SK-N-SH (cell line): ENCODE data around the gene AHNAK. TPM values are rescaled to one million over a fixed set of nuclear protein-coding genes. Genes with fewer than 3 reads are reported as not detected.

Experiments
- CTCF ChIA-PET: fragments of 300-600, 350-600 bp; formaldehyde crosslinking; extraction: SDS; loops from one replicate; lab custom pipeline; 2021; lab: Yijun Ruan, JAX
- POLR2A ChIA-PET: fragments of 350-600 bp; sonication (Branson Sonifier 250); formaldehyde crosslinking; extraction: SDS; loops from one replicate; lab custom pipeline; 2020; ENCODE audit warnings: antibody characterized with exemption, inconsistent platforms; lab: Yijun Ruan, JAX
- DNase-seq: peaks from one replicate; pipeline ENCODE4 v3.0.0; 2012
- H2AFZ ChIP-seq: fragments of 200-600 bp; sonication (generic); 2 replicates; pipeline ENCODE4 v1.8.1; 2016; ENCODE audit warnings: antibody characterized with exemption, mild to moderate bottlenecking, low read depth
- H3F3A ChIP-seq: fragments of 200-600 bp; sonication (generic); replicated peaks from 2 replicates; pipeline ENCODE3; 2016; ENCODE audit warnings: antibody characterized with exemption, mild to moderate bottlenecking; ENCODE audit not compliant: insufficient read depth
- H3K27ac ChIP-seq, 2 experiments: fragments of 200-500 bp in 1 of 2; fragments of 200-600 bp in 1 of 2; sonication (Bioruptor generic) in 1 of 2; sonication (generic), shearing (Covaris generic) in 1 of 2; 2 replicates each; pipeline versions ENCODE4 v1.5.1 to v1.6.1; 2014 to 2016; ENCODE audit warnings: low read depth in 2 of 2, inconsistent platforms in 1 of 2, low read length in 1 of 2, mild to moderate bottlenecking in 1 of 2, mixed read lengths in 1 of 2
- H3K27me3 ChIP-seq: fragments of 200-600 bp; sonication (generic), shearing (Covaris generic); 2 replicates; pipeline ENCODE4 v1.6.1; 2016; ENCODE audit warnings: mixed run types; ENCODE audit not compliant: insufficient read depth
- H3K36me3 ChIP-seq, 2 experiments: fragments of 200-500 bp in 1 of 2; fragments of 200-600 bp in 1 of 2; sonication (Bioruptor generic) in 1 of 2; sonication (generic) in 1 of 2; replicated peaks in 1 of 2; 2 replicates each; pipeline versions ENCODE3 to v1.5.1; 2014 to 2016; ENCODE audit warnings: low read length in 1 of 2, mild to moderate bottlenecking in 1 of 2; ENCODE audit not compliant: insufficient read depth in 2 of 2, control insufficient read depth in 1 of 2
- H3K4me1 ChIP-seq, 2 experiments: fragments of 200-500 bp in 1 of 2; fragments of 200-600 bp in 1 of 2; sonication (Bioruptor generic) in 1 of 2; sonication (generic), shearing (Covaris generic) in 1 of 2; 2 replicates each; pipeline versions ENCODE4 v1.5.1 to v1.6.1; 2014 to 2016; ENCODE audit warnings: low read depth in 1 of 2, low read length in 1 of 2, mixed run types in 1 of 2; ENCODE audit not compliant: insufficient read depth in 2 of 2, control insufficient read depth in 1 of 2
- H3K4me2 ChIP-seq: fragments of 200-600 bp; sonication (generic), shearing (Covaris generic); 2 replicates; pipeline ENCODE4 v1.6.1; 2017; ENCODE audit warnings: mixed run types
- H3K4me3 ChIP-seq, 2 experiments: fragments of 200-500 bp in 1 of 2; fragments of 200-600 bp in 1 of 2; sonication (Bioruptor generic) in 1 of 2; sonication (generic), shearing (Covaris generic) in 1 of 2; 2 replicates each; pipeline versions ENCODE4 v1.5.1 to v1.8.1; 2014 to 2016; ENCODE audit warnings: low read depth in 2 of 2, inconsistent platforms in 1 of 2, low read length in 1 of 2, mild to moderate bottlenecking in 1 of 2, mixed read lengths in 1 of 2, moderate library complexity in 1 of 2
- H3K79me2 ChIP-seq: fragments of 200-600 bp; sonication (generic); 2 replicates; pipeline ENCODE4 v1.8.1; 2017; ENCODE audit warnings: mild to moderate bottlenecking; ENCODE audit not compliant: insufficient read depth
- H3K9ac ChIP-seq: fragments of 200-600 bp; sonication (generic); 2 replicates; pipeline ENCODE4 v1.6.1; 2017; ENCODE audit warnings: mixed run types
- H3K9me2 ChIP-seq: fragments of 200-600 bp; sonication (generic); 2 replicates; pipeline ENCODE4 v1.6.1; 2017; ENCODE audit warnings: mixed run types
- H3K9me3 ChIP-seq: fragments of 200-600 bp; sonication (generic); 2 replicates; pipeline ENCODE4 v1.6.1; 2017; ENCODE audit warnings: mixed run types, mild to moderate bottlenecking, moderate library complexity
- H4K20me1 ChIP-seq: fragments of 200-600 bp; sonication (generic); 2 replicates; pipeline ENCODE4 v1.6.1; 2017; ENCODE audit warnings: mild to moderate bottlenecking, mixed run types; ENCODE audit not compliant: insufficient read depth
- FOXM1 ChIP-seq: IDR thresholded peaks from 2 replicates; pipeline ENCODE4 v1.4.0; 2012; ENCODE audit warnings: low read depth, mild to moderate bottlenecking
- IRF3 ChIP-seq: fragments of 150-350 bp; IDR thresholded peaks from 2 replicates; pipeline ENCODE4 v1.6.1; 2016; ENCODE audit warnings: mild to moderate bottlenecking, low read depth, low read length
- JUND ChIP-seq: IDR thresholded peaks from 2 replicates; pipeline ENCODE4 v1.4.0; 2012
- MEF2A ChIP-seq: IDR thresholded peaks from 2 replicates; pipeline ENCODE4 v1.4.0; 2012; ENCODE audit warnings: low read depth, borderline replicate concordance
- RAD21 ChIP-seq: IDR thresholded peaks from 2 replicates; pipeline ENCODE4 v1.6.1; 2012; ENCODE audit warnings: mild to moderate bottlenecking, low read length
- RFX5 ChIP-seq: IDR thresholded peaks from 2 replicates; pipeline ENCODE4 v1.6.1; 2012; ENCODE audit warnings: mild to moderate bottlenecking, improper control_type of control experiment, low read length
- SIN3A ChIP-seq: IDR thresholded peaks from 2 replicates; pipeline ENCODE4 v1.6.1; 2012; ENCODE audit warnings: low read depth, mild to moderate bottlenecking, low read length, moderate library complexity, borderline replicate concordance
- SMC3 ChIP-seq: IDR thresholded peaks from 2 replicates; pipeline ENCODE4 v1.6.1; 2012; ENCODE audit warnings: low read depth, low read length, improper control_type of control experiment
- USF1 ChIP-seq: IDR thresholded peaks from 2 replicates; pipeline ENCODE4 v1.4.0; 2012; ENCODE audit warnings: low read depth, borderline replicate concordance
- YY1 ChIP-seq: IDR thresholded peaks from 2 replicates; pipeline ENCODE4 v1.4.0; 2012; ENCODE audit warnings: low read depth, mild to moderate bottlenecking
- WGBS: methylation state at CpG from one replicate; pipeline ENCODE4 v1.1.6; 2017; ENCODE audit warnings: low lambda C conversion rate; 5-methylcytosine and 5-hydroxymethylcytosine counted together
- polyA plus RNA-seq, 3 experiments: library from polyadenylated mRNA; depleted of rRNA; stranded (reverse); fragments of >200 nt; gene quantifications; 2 replicates each; pipeline ENCODE4 v1.2.3, GENCODE V29; 2012

The AHNAK gene
- polyA plus RNA-seq, 1 of the 3 experiments (the other 2 are of a cell fraction): 57.8 TPM

GRCh38 chr11:62399878-62400266 is 146.7 kb downstream of the AHNAK start:
- POLR2A ChIA-PET: interaction anchor here (1.0 to 2.4 kb wide), 3 partner anchors 157 to 265 kb away, joined by 4 to 7 read pairs (median 7); partner anchors contain the start of genes C11orf98, CSKMT and TUT1
- DNase-seq: no peak
- CTCF ChIA-PET: interaction anchor here (0.9 to 5.5 kb wide), 8 partner anchors 8 to 168 kb away, joined by 3 to 60 read pairs (median 4); no protein-coding TSS in a partner anchor

GRCh38 chr11:62399172-62399877 is 147.3 kb downstream of the AHNAK start:
- ChIA-PET CTCF (interaction anchor here (0.9 to 5.5 kb wide), 7 partner anchors 25 to 168 kb away, joined by 3 to 60 read pairs (median 4); no protein-coding TSS in a partner anchor), POLR2A (interaction anchor here (1.2 to 2.4 kb wide), 2 partner anchors 266 to 442 kb away, joined by 3 to 7 read pairs; partner anchors contain the start of genes C11orf98 and CSKMT)
- Histone ChIP-seq H3K4me1 (peaks cover 29 to 60% of the 10 kb centered on the region in 2 experiments; a peak in 3 of 4 replicates), H3K27me3 (no peaks in the 10 kb centered on the region), H3K9me2 (no peaks in the 10 kb centered on the region), H4K20me1 (no peaks in the 10 kb centered on the region), H3F3A (peaks cover 7% of the 10 kb centered on the region), H3K36me3 (no peaks in the 10 kb centered on the region), H3K9ac (no peak overlapping the region), H3K4me2 (peak overlapping the region; percentile 73), H3K79me2 (no peaks in the 10 kb centered on the region), H3K4me3 (no peak overlapping the region), H2AFZ (no peak overlapping the region), H3K9me3 (no peaks in the 10 kb centered on the region), H3K27ac (peak overlapping the region; percentile 21 to 76; a peak in 2 of 4 replicates)
- DNase-seq: no peak
- TF ChIP-seq FOXM1 (no peak), SMC3 (no peak), RAD21 (no peak), USF1 (no peak), MEF2A (no peak)
- WGBS: 70% methylated on average over 7 of the region's 10 CpGs

More at GRCh38 chr11:62399878-62400266, 146.7 kb downstream of the AHNAK start:
- WGBS: 93% methylated on average over 2 of the region's 7 CpGs
- H3K9ac ChIP-seq: no peak overlapping the region
- TF ChIP-seq RFX5 (no peak), SIN3A (no peak), JUND (no peak), IRF3 (no peak), YY1 (no peak)
- TF ChIP-seq, all 33 proteins: peak for 0
- no peaks in the 10 kb centered on the region for H3K9me3 ChIP-seq
- H2AFZ ChIP-seq: no peak overlapping the region
- peak overlapping the region; percentile 73; the same call in 1 of the 2 replicates for H3K4me2 ChIP-seq
- H3K9me2 ChIP-seq: no peaks in the 10 kb centered on the region
- peaks cover 29 to 57% of the 10 kb centered on the region in 2 experiments; a peak in 3 of 4 replicates for H3K4me1 ChIP-seq
- H3K27me3 ChIP-seq: no peaks in the 10 kb centered on the region
- peaks cover 7% of the 10 kb centered on the region for H3F3A ChIP-seq
- no peaks in the 10 kb centered on the region for H3K36me3 ChIP-seq
- no peaks in the 10 kb centered on the region for H4K20me1 ChIP-seq
- peak overlapping the region in 1 of 2 experiments; percentile 76; a peak in 2 of 4 replicates for H3K27ac ChIP-seq
- H3K79me2 ChIP-seq: no peaks in the 10 kb centered on the region
- no peak overlapping the region for H3K4me3 ChIP-seq
